Activated CD8-positive, alpha-beta T cell treated with anti-CD3 and anti-CD28 coated beads, Interleukin-2, amount 10 ng/mL, durations not matched to agents 7 days and 5 days (primary cell): ENCODE measurements around the gene KCNH6. TPM values are rescaled to one million over a fixed set of nuclear protein-coding genes. Genes with fewer than 3 reads are reported as not detected.

Source experiments
- ATAC-seq: fragments of 150-1000 bp; cut with Tn5 transposase; one replicate; pipeline ENCODE4 v1.10.0; 2021; ENCODE audit warnings: moderate library complexity
- CTCF ChIA-PET: fragments of 350-600 bp; sonication (Branson Sonifier 250); formaldehyde crosslinking; loops from one replicate; lab custom pipeline; 2021; ENCODE audit warnings: antibody characterized with exemption; lab: Charles Lee
- POLR2A ChIA-PET: fragments of 350-600 bp; sonication (Branson Sonifier 250); formaldehyde crosslinking; loops from one replicate; lab custom pipeline; 2021; ENCODE audit warnings: antibody characterized with exemption; lab: Charles Lee
- DNase-seq: peaks from one replicate; pipeline ENCODE4 v3.0.0-alpha.2; 2020
- H3K27ac Mint-ChIP-seq: one replicate; pipeline ENCODE4 v1.8.0; 2021; ENCODE audit warnings: mild to moderate bottlenecking, mixed read lengths
- H3K27me3 Mint-ChIP-seq: one replicate; pipeline ENCODE4 v1.8.0; 2021; ENCODE audit warnings: low read depth, mixed read lengths
- H3K36me3 Mint-ChIP-seq: one replicate; pipeline ENCODE4 v1.8.0; 2021; ENCODE audit warnings: low read depth, mixed read lengths
- H3K4me1 Mint-ChIP-seq: one replicate; pipeline ENCODE4 v1.8.0; 2021; ENCODE audit warnings: low read depth, mixed read lengths
- H3K4me3 Mint-ChIP-seq: one replicate; pipeline ENCODE4 v1.8.0; 2021; ENCODE audit warnings: mild to moderate bottlenecking, mixed read lengths
- H3K9me3 Mint-ChIP-seq: one replicate; pipeline ENCODE4 v1.8.0; 2022; ENCODE audit warnings: mixed read lengths; ENCODE audit not compliant: insufficient read depth
- total RNA-seq, 2 experiments: library from RNA; stranded (reverse); gene quantifications; one replicate each; pipeline ENCODE4 v1.2.3, GENCODE V29; 2021

Gene KCNH6
- total RNA-seq, 2 experiments from 2014 or later: not detected

GRCh38 chr17:63578027-63578768 is 55.0 kb downstream of the KCNH6 start:
- no peak overlapping the region for H3K4me3 Mint-ChIP-seq
- DNase-seq: no peak
- ChIA-PET POLR2A (no interaction called here), CTCF (no interaction called here)
- H3K9me3 Mint-ChIP-seq: no peaks in the 10 kb centered on the region
- peak overlapping the region; percentile 12 for H3K27ac Mint-ChIP-seq
- no peaks in the 10 kb centered on the region for H3K4me1 Mint-ChIP-seq
- no peak for ATAC-seq
- no peaks in the 10 kb centered on the region for H3K27me3 Mint-ChIP-seq
- peaks cover 34% of the 10 kb centered on the region for H3K36me3 Mint-ChIP-seq

DNA sequence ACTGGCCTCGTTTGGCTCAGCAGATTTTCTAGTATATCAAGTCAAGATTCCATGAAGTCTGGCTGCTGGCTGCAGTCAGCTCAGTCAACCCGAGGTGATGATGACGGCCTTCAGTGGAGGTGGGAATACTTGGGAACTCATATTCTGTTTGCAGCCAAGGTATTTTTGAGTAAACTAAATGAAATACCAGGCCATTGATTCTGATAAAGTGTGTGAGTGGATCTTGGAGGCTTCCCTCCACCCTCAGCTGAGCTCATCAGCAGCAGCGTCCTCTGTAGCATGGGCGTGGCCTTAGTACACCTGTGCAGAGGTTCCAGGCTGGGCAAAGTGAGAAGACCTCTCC is 55.6 kb downstream of the KCNH6 start:
- POLR2A ChIA-PET: no interaction called here
- ATAC-seq (no peak), DNase-seq (no peak)
- Mint-ChIP-seq H3K36me3 (peaks cover 38% of the 10 kb centered on the region), H3K9me3 (no peaks in the 10 kb centered on the region), H3K4me1 (peaks cover 1% of the 10 kb centered on the region), H3K27me3 (no peaks in the 10 kb centered on the region), H3K4me3 (no peak overlapping the region), H3K27ac (no peak overlapping the region)
- CTCF ChIA-PET: no interaction called here

DNA sequence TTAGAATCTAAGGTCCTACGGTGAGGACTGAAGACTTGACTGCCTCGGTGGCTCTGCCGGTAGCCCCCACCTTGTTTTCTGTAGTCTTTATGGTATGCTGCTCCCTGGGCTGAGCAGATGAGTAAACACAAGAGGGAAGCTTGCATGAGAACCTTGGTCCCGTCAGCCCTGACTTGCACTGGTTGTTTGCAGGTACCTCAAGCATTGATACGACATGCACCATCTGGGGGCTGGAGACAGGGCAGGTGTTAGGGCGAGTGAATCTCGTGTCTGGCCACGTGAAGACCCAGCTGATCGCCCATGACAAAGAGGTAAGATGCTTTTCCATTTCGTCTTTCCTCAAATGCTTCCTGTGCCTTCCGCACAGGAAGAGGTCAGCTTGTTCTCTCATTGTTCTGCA is 56.5 kb downstream of the KCNH6 start:
- ChIA-PET POLR2A (no interaction called here), CTCF (interaction anchor here (1.5 kb wide), 1 partner anchor 32 kb away, joined by 4 read pairs; no protein-coding TSS in a partner anchor)
- no peak overlapping the region for H3K4me3 Mint-ChIP-seq
- peaks cover 3% of the 10 kb centered on the region for H3K4me1 Mint-ChIP-seq
- no peak overlapping the region for H3K27ac Mint-ChIP-seq
- H3K9me3 Mint-ChIP-seq: no peaks in the 10 kb centered on the region
- ATAC-seq: no peak
- H3K36me3 Mint-ChIP-seq: peaks cover 38% of the 10 kb centered on the region
- H3K27me3 Mint-ChIP-seq: no peaks in the 10 kb centered on the region
- DNase-seq: no peak

GRCh38 chr17:63587770-63588169 is 64.6 kb downstream of the KCNH6 start:
- no peak overlapping the region for H3K27ac Mint-ChIP-seq
- H3K36me3 Mint-ChIP-seq: peaks cover 57% of the 10 kb centered on the region
- CTCF ChIA-PET: no interaction called here
- H3K4me1 Mint-ChIP-seq: peaks cover 15% of the 10 kb centered on the region
- no peaks in the 10 kb centered on the region for H3K9me3 Mint-ChIP-seq
- no peak overlapping the region for H3K4me3 Mint-ChIP-seq
- DNase-seq (no peak), ATAC-seq (no peak)
- POLR2A ChIA-PET: no interaction called here
- no peaks in the 10 kb centered on the region for H3K27me3 Mint-ChIP-seq

GRCh38 chr17:63588797-63589196 is 65.6 kb downstream of the KCNH6 start:
- peaks cover 49% of the 10 kb centered on the region for H3K36me3 Mint-ChIP-seq
- peaks cover 13% of the 10 kb centered on the region for H3K4me1 Mint-ChIP-seq
- ATAC-seq (no peak), DNase-seq (no peak)
- no peak overlapping the region for H3K27ac Mint-ChIP-seq
- ChIA-PET CTCF (no interaction called here), POLR2A (no interaction called here)
- H3K9me3 Mint-ChIP-seq: no peaks in the 10 kb centered on the region
- H3K27me3 Mint-ChIP-seq: no peaks in the 10 kb centered on the region
- no peak overlapping the region for H3K4me3 Mint-ChIP-seq

GRCh38 chr17:63589646-63590045 is 66.5 kb downstream of the KCNH6 start:
- Mint-ChIP-seq H3K27me3 (no peaks in the 10 kb centered on the region), H3K4me1 (peaks cover 11% of the 10 kb centered on the region), H3K9me3 (no peaks in the 10 kb centered on the region), H3K4me3 (no peak overlapping the region), H3K27ac (no peak overlapping the region), H3K36me3 (peaks cover 49% of the 10 kb centered on the region)
- POLR2A ChIA-PET: no interaction called here
- CTCF ChIA-PET: no interaction called here
- no peak for DNase-seq
- ATAC-seq: no peak

GRCh38 chr17:63592797-63593196 is 69.6 kb downstream of the KCNH6 start:
- CTCF ChIA-PET: interaction anchor here (1.4 kb wide), 1 partner anchor 19 kb away, joined by 8 read pairs; no protein-coding TSS in a partner anchor
- H3K27ac Mint-ChIP-seq: no peak overlapping the region
- peaks cover 11% of the 10 kb centered on the region for H3K4me1 Mint-ChIP-seq
- ATAC-seq: no peak
- H3K4me3 Mint-ChIP-seq: no peak overlapping the region
- POLR2A ChIA-PET: no interaction called here
- no peak for DNase-seq
- no peaks in the 10 kb centered on the region for H3K9me3 Mint-ChIP-seq
- H3K36me3 Mint-ChIP-seq: peaks cover 38% of the 10 kb centered on the region
- no peaks in the 10 kb centered on the region for H3K27me3 Mint-ChIP-seq

DNA sequence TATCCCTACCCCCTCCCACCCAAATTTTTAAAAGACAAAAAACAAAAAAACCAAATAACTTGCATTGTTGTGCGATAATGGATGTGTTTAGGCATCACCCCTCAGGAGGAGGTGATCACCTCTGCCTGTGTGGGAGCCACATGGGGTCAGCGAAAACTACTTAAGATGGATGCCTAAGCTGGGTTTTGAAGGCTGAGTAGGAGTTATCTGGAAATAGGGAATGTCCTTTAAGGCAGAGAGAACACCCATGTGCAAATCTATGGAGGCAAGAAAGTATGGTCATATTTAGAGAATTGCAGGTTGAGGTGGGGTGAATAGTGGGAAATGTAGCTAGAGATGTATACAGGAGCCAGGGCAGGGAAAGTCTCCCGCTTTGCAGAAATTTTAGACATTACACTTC is 72.0 kb downstream of the KCNH6 start:
- Mint-ChIP-seq H3K27me3 (no peaks in the 10 kb centered on the region), H3K36me3 (peaks cover 19% of the 10 kb centered on the region), H3K9me3 (no peaks in the 10 kb centered on the region), H3K27ac (no peak overlapping the region), H3K4me1 (peaks cover 22% of the 10 kb centered on the region), H3K4me3 (no peak overlapping the region)
- CTCF ChIA-PET: interaction anchor here (1.7 to 1.8 kb wide), 2 partner anchors 13 to 170 kb away, joined by 4 to 5 read pairs; no protein-coding TSS in a partner anchor
- ATAC-seq: no peak
- POLR2A ChIA-PET: no interaction called here
- DNase-seq: no peak

Other genes with a start within 250 kb of the KCNH6 start
- 1 to 10 TPM; 2.0 to 2.4 TPM for gene CYB561, start 77.1 kb upstream of the KCNH6 start, total RNA-seq
- under 1 TPM in 1 of 2 experiments, not detected in 1; 0.18 TPM for gene ACE, start 46.3 kb upstream of the KCNH6 start, total RNA-seq
- 100 to 1,000 TPM; 127 TPM for gene DCAF7, start 27.1 kb downstream of the KCNH6 start, total RNA-seq
- gene TACO1, start 77.5 kb downstream of the KCNH6 start, total RNA-seq: 10 to 100 TPM; 22.9 to 24.5 TPM
- 10 to 100 TPM; 31.4 to 32.8 TPM for gene MAP3K3, start 99.1 kb downstream of the KCNH6 start, total RNA-seq
- gene LIMD2, start 176.8 kb downstream of the KCNH6 start, total RNA-seq: 100 to 1,000 TPM; 308 to 309 TPM
- gene STRADA, start 218.4 kb downstream of the KCNH6 start, total RNA-seq: 10 to 100 TPM; 46.0 to 49.9 TPM